Mesendoderm (in vitro differentiated cells): ENCODE measurements around the gene PHLDB1.

Source experiments
- DNase-seq: peaks from one replicate; pipeline ENCODE4 v3.0.0; 2013
- H2AK5ac ChIP-seq: 2 replicates; pipeline ENCODE4 v1.6.1; 2013; ENCODE audit warnings: low read length, inconsistent platforms
- H2BK120ac ChIP-seq: 2 replicates; pipeline ENCODE4 v1.6.1; 2013; ENCODE audit warnings: low read depth, mild to moderate bottlenecking, low read length, moderate library complexity, mixed read lengths
- H2BK15ac ChIP-seq: replicated peaks from 2 replicates; pipeline ENCODE4 v1.6.1; 2013; ENCODE audit warnings: low read depth, mild to moderate bottlenecking, moderate library complexity
- H2BK5ac ChIP-seq: 2 replicates; pipeline ENCODE4 v1.6.1; 2013; ENCODE audit warnings: low read length, inconsistent platforms
- H3K18ac ChIP-seq: 2 replicates; pipeline ENCODE4 v1.6.1; 2013; ENCODE audit warnings: mild to moderate bottlenecking, low read length, mixed read lengths
- H3K23ac ChIP-seq: one replicate; pipeline ENCODE4 v1.6.1; 2013; ENCODE audit warnings: low read length
- H3K27ac ChIP-seq: 2 replicates; pipeline ENCODE4 v1.5.1; 2013; ENCODE audit warnings: low read depth, mild to moderate bottlenecking, inconsistent platforms, low read length, moderate library complexity
- H3K27me3 ChIP-seq: 2 replicates; pipeline ENCODE4 v1.6.1; 2013; ENCODE audit warnings: low read length, control low read depth, mild to moderate bottlenecking, inconsistent platforms; ENCODE audit not compliant: insufficient read depth, poor library complexity
- H3K36me3 ChIP-seq: 2 replicates; pipeline ENCODE4 v1.6.1; 2013; ENCODE audit warnings: low read length, inconsistent platforms; ENCODE audit not compliant: control insufficient read depth, insufficient read depth
- H3K4ac ChIP-seq: one replicate; pipeline ENCODE4 v1.6.1; 2013; ENCODE audit warnings: low read depth, mild to moderate bottlenecking, low read length, moderate library complexity
- H3K4me1 ChIP-seq: 2 replicates; pipeline ENCODE4 v1.6.1; 2013; ENCODE audit warnings: low read depth, low read length, inconsistent platforms; ENCODE audit not compliant: control insufficient read depth
- H3K4me2 ChIP-seq: 2 replicates; pipeline ENCODE4 v1.6.1; 2013; ENCODE audit warnings: low read length
- H3K4me3 ChIP-seq: 2 replicates; pipeline ENCODE4 v1.5.1; 2013; ENCODE audit warnings: mild to moderate bottlenecking, low read length
- H3K56ac ChIP-seq: one replicate; pipeline ENCODE4 v1.6.1; 2013; ENCODE audit warnings: low read length
- H3K79me1 ChIP-seq: 2 replicates; pipeline ENCODE4 v1.6.1; 2013; ENCODE audit warnings: low read length, inconsistent platforms
- H3K79me2 ChIP-seq: 2 replicates; pipeline ENCODE4 v1.6.1; 2013; ENCODE audit warnings: mild to moderate bottlenecking, low read length; ENCODE audit not compliant: control insufficient read depth, insufficient read depth
- H3K9ac ChIP-seq: 2 replicates; pipeline ENCODE4 v1.6.1; 2013; ENCODE audit warnings: low read length, inconsistent platforms
- H4K5ac ChIP-seq: one replicate; pipeline ENCODE4 v1.6.1; 2013; ENCODE audit warnings: low read length
- H4K8ac ChIP-seq: one replicate; pipeline ENCODE4 v1.6.1; 2013; ENCODE audit warnings: low read depth, mild to moderate bottlenecking, control low read depth, low read length, moderate library complexity
- WGBS: extraction: QIAGEN DNeasy Blood & Tissue Kit; methylation state at CpG from one replicate; pipeline ENCODE4 v1.1.7; 2013; ENCODE audit warnings: low lambda C conversion rate, missing lambda C conversion rate; ENCODE audit not compliant: insufficient coverage; ENCODE audit errors: extremely low coverage; 5-methylcytosine and 5-hydroxymethylcytosine counted together

Gene PHLDB1

DNA sequence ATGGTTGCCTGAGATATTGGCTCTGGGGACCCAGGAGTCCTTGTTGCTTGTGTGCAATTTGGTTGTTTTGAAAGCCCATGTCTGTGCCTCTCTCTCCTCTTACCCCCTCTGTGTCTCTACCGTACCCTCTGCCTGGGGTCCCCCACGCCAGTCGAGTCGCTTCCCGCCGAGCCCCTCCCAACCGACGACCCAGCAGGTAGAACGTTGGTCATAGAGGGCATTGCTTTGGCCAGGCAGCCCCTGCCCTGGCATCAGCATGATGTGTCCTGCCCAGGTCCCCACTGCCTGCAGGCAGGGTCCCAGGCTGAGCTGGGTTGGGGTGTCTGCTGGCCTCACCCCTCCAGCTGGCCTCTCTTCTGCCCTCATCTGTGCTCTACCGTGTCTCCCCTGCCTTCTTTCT is 37.1 kb downstream of the PHLDB1 start:
- Histone ChIP-seq H2BK5ac (no peak overlapping the region), H3K4me2 (no peak overlapping the region), H3K4me1 (no peaks in the 10 kb centered on the region), H3K36me3 (no peaks in the 10 kb centered on the region), H3K18ac (no peak overlapping the region), H3K4ac (no peak overlapping the region), H2BK15ac (no peak overlapping the region), H3K79me2 (no peaks in the 10 kb centered on the region), H3K4me3 (no peak overlapping the region), H3K27ac (no peak overlapping the region), H3K56ac (no peak overlapping the region), H4K8ac (no peak overlapping the region), H3K23ac (no peak overlapping the region), H2AK5ac (no peak overlapping the region), H4K5ac (no peak overlapping the region), H2BK120ac (no peak overlapping the region), H3K79me1 (no peaks in the 10 kb centered on the region), H3K9ac (no peak overlapping the region), H3K27me3 (no peaks in the 10 kb centered on the region)
- WGBS, result no CpG with 5 or more reads among the region's 10 CpGs
- no peak for DNase-seq

DNA sequence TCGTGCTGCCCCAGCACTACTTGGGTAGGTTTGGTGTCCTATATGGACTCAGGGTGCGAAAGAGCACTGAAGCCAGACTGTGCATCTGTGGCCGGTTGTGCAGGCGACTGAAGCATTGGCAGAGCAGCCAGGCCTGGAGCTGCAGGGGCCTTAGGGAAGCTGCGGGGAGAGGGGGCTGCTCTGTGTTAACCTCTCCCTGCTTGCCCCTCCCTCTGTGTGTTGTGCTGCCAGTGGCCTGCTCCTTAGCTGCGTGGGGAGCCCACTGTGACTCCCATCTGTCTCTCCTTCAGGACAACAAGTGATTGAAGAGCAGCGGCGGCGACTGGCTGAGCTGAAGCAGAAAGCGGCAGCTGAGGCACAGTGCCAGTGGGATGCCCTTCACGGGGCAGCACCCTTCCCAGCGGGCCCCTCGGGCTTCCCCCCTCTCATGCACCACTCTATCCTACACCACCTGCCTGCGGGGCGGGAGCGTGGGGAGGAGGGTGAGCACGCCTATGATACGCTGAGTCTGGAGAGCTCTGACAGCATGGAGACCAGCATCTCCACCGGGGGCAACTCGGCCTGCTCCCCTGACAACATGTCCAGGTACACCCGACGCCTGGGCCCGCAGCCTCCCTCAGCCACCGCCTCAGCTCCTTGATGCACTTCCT is 37.8 kb downstream of the PHLDB1 start:
- H3K4me1 ChIP-seq, result no peaks in the 10 kb centered on the region
- H3K18ac ChIP-seq, result no peak overlapping the region
- no peaks in the 10 kb centered on the region for H3K79me1 ChIP-seq
- WGBS, result no CpG with 5 or more reads among the region's 24 CpGs
- no peak overlapping the region for H3K23ac ChIP-seq
- no peak overlapping the region for H2BK5ac ChIP-seq
- DNase-seq, result no peak
- H3K36me3 ChIP-seq, result peaks cover 2% of the 10 kb centered on the region
- no peaks in the 10 kb centered on the region for H3K27me3 ChIP-seq
- H2BK15ac ChIP-seq, result no peak overlapping the region
- no peak overlapping the region for H3K27ac ChIP-seq
- no peaks in the 10 kb centered on the region for H3K79me2 ChIP-seq
- no peak overlapping the region for H4K8ac ChIP-seq
- no peak overlapping the region for H4K5ac ChIP-seq
- no peak overlapping the region for H3K4me3 ChIP-seq
- no peak overlapping the region for H2AK5ac ChIP-seq
- H2BK120ac ChIP-seq, result no peak overlapping the region
- no peak overlapping the region for H3K4me2 ChIP-seq
- H3K56ac ChIP-seq, result no peak overlapping the region
- no peak overlapping the region for H3K9ac ChIP-seq
- H3K4ac ChIP-seq, result no peak overlapping the region

DNA sequence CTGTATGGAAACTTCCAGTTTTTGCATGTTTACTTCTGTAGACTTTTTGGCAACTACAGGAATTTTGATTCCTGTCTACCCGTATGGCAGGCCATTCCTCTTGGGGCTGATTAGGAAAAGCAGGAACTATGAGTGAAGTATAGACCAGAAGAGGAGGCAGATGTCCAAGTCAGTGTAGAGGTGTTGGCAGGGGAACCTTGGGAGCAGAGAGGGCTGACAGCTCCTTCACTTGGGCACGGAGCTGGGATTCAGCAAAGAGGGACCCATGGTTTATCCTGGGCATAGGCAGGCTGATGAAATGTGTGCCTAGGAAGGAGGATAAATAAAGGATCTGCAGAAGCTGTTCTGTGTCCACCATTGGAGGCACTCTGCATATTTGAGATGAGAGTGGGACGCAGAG is 39.0 kb downstream of the PHLDB1 start:
- Histone ChIP-seq H4K5ac (no peak overlapping the region), H4K8ac (no peak overlapping the region), H3K9ac (no peak overlapping the region), H3K27me3 (no peaks in the 10 kb centered on the region), H3K4me3 (no peak overlapping the region), H3K23ac (no peak overlapping the region), H3K18ac (no peak overlapping the region), H3K27ac (no peak overlapping the region), H3K79me1 (no peaks in the 10 kb centered on the region), H2AK5ac (no peak overlapping the region), H3K4ac (no peak overlapping the region), H3K56ac (no peak overlapping the region), H3K4me1 (no peaks in the 10 kb centered on the region), H3K36me3 (peaks cover 4% of the 10 kb centered on the region), H2BK120ac (no peak overlapping the region), H3K4me2 (no peak overlapping the region), H3K79me2 (no peaks in the 10 kb centered on the region), H2BK15ac (no peak overlapping the region), H2BK5ac (no peak overlapping the region)
- WGBS, result no CpG with 5 or more reads among the region's 3 CpGs
- DNase-seq, result no peak

DNA sequence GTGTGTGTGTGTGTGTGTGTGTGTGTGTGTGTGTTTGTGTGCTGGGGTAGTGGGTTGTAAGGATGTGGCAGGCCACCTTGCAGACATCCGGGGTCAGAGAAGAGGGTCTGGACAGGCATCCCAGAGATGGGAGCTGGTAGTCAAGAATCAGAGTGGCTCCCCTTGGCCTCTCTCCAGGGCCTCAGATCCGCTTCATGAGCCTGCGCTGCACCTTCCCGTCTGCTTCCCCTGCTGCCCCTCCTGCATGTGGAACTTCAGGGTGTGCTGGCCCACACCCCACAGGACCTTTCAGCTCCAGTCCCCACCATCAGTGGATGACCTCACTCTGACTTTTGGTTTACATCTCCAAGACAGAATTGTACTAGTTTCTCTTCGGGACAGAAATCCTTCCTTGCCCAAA is 40.9 kb downstream of the PHLDB1 start:
- no peak overlapping the region for H3K23ac ChIP-seq
- peaks cover 4% of the 10 kb centered on the region for H3K36me3 ChIP-seq
- no peak overlapping the region for H2AK5ac ChIP-seq
- no peak overlapping the region for H3K18ac ChIP-seq
- H3K79me1 ChIP-seq, result no peaks in the 10 kb centered on the region
- no peaks in the 10 kb centered on the region for H3K27me3 ChIP-seq
- H2BK15ac ChIP-seq, result no peak overlapping the region
- H2BK5ac ChIP-seq, result no peak overlapping the region
- H3K79me2 ChIP-seq, result no peaks in the 10 kb centered on the region
- H3K4me1 ChIP-seq, result no peaks in the 10 kb centered on the region
- H3K56ac ChIP-seq, result no peak overlapping the region
- H2BK120ac ChIP-seq, result no peak overlapping the region
- no peak overlapping the region for H4K5ac ChIP-seq
- H3K9ac ChIP-seq, result no peak overlapping the region
- H3K4ac ChIP-seq, result no peak overlapping the region
- H3K27ac ChIP-seq, result no peak overlapping the region
- H3K4me3 ChIP-seq, result no peak overlapping the region
- H4K8ac ChIP-seq, result no peak overlapping the region
- no CpG with 5 or more reads among the region's 5 CpGs for WGBS
- no peak overlapping the region for H3K4me2 ChIP-seq
- no peak for DNase-seq

GRCh38 chr11:118649941-118650340 is 42.5 kb downstream of the PHLDB1 start:
- H3K4me1 ChIP-seq, result no peaks in the 10 kb centered on the region
- H3K36me3 ChIP-seq, result peaks cover 4% of the 10 kb centered on the region

GRCh38 chr11:118650366-118650765 is 43.0 kb downstream of the PHLDB1 start:
- Histone ChIP-seq H4K8ac (no peak overlapping the region), H2AK5ac (no peak overlapping the region), H2BK15ac (no peak overlapping the region), H3K79me1 (no peaks in the 10 kb centered on the region), H3K27me3 (no peaks in the 10 kb centered on the region), H3K23ac (no peak overlapping the region), H4K5ac (no peak overlapping the region), H3K4me1 (no peaks in the 10 kb centered on the region), H2BK5ac (no peak overlapping the region), H3K4me3 (no peak overlapping the region), H3K27ac (no peak overlapping the region), H2BK120ac (no peak overlapping the region), H3K56ac (no peak overlapping the region), H3K79me2 (no peaks in the 10 kb centered on the region), H3K4me2 (no peak overlapping the region), H3K36me3 (peaks cover 4% of the 10 kb centered on the region), H3K9ac (no peak overlapping the region), H3K18ac (no peak overlapping the region), H3K4ac (no peak overlapping the region)
- DNase-seq, result no peak
- WGBS, result no CpG with 5 or more reads among the region's 8 CpGs

More at GRCh38 chr11:118649941-118650340, 42.5 kb downstream of the PHLDB1 start:
- Histone ChIP-seq H4K5ac (no peak overlapping the region), H3K79me1 (no peaks in the 10 kb centered on the region), H3K4ac (no peak overlapping the region), H3K9ac (no peak overlapping the region), H2BK120ac (no peak overlapping the region), H3K23ac (no peak overlapping the region), H3K27me3 (no peaks in the 10 kb centered on the region), H2AK5ac (no peak overlapping the region), H2BK15ac (no peak overlapping the region), H2BK5ac (no peak overlapping the region), H3K18ac (no peak overlapping the region), H3K79me2 (no peaks in the 10 kb centered on the region), H3K4me2 (no peak overlapping the region), H3K56ac (no peak overlapping the region), H3K4me3 (no peak overlapping the region), H3K27ac (no peak overlapping the region), H4K8ac (no peak overlapping the region)
- no peak for DNase-seq
- no CpG with 5 or more reads among the region's 10 CpGs for WGBS
